ENCODE results near the gene B4GALNT2.

The B4GALNT2 gene

GRCh38 chr17:49218941-49219913, 86.7 kb downstream of the B4GALNT2 start:
- no peak overlapping the region for H3K4me3 ChIP-seq (ENCODE audit: low read depth, low read length)
- peak; percentile 74 for TF ChIP-seq CTCF (IDR thresholded peaks at IDR 0.05; ENCODE audit: borderline replicate concordance, insufficient read depth, low read depth, low read length)

- no peak overlapping the region for H3K4me3 ChIP-seq (ENCODE audit: low read depth, low read length)
- TF ChIP-seq CTCF (IDR thresholded peaks at IDR 0.05; ENCODE audit: borderline replicate concordance, insufficient read depth, low read depth, low read length), result no peak
Observed at GRCh38 chr17:49219987-49220386, 87.4 kb downstream of the B4GALNT2 start.

- H3K4me3 ChIP-seq (ENCODE audit: low read depth, low read length), result no peak overlapping the region
- no peak for TF ChIP-seq CTCF (IDR thresholded peaks at IDR 0.05; ENCODE audit: borderline replicate concordance, insufficient read depth, low read depth, low read length)
Observed at GRCh38 chr17:49223168-49223516, 90.6 kb downstream of the B4GALNT2 start.

GRCh38 chr17:49223517-49224197, 91.1 kb downstream of the B4GALNT2 start:
- peak; percentile 92 for TF ChIP-seq CTCF (IDR thresholded peaks at IDR 0.05; ENCODE audit: borderline replicate concordance, insufficient read depth, low read depth, low read length)
- no peak overlapping the region for H3K4me3 ChIP-seq (ENCODE audit: low read depth, low read length)

GRCh38 chr17:49224198-49224996, 91.8 kb downstream of the B4GALNT2 start:
- TF ChIP-seq CTCF (IDR thresholded peaks at IDR 0.05; ENCODE audit: borderline replicate concordance, insufficient read depth, low read depth, low read length), result no peak
- H3K4me3 ChIP-seq (ENCODE audit: low read depth, low read length), result no peak overlapping the region

GRCh38 chr17:49224997-49225337, 92.4 kb downstream of the B4GALNT2 start:
- no peak for TF ChIP-seq CTCF (IDR thresholded peaks at IDR 0.05; ENCODE audit: borderline replicate concordance, insufficient read depth, low read depth, low read length)
- H3K4me3 ChIP-seq (ENCODE audit: low read depth, low read length), result no peak overlapping the region

All from GM12875 (cell line).